H9 (cell line): ENCODE results near the gene CCSER1. TPM values are rescaled to one million over a fixed set of nuclear protein-coding genes. Genes with fewer than 3 reads are reported as not detected.

Source experiments
- DNase-seq: peaks from one replicate; pipeline ENCODE4 v3.0.0-alpha.2; 2017
- H2AFZ ChIP-seq: one replicate; pipeline ENCODE4 v1.6.1; 2013; ENCODE audit warnings: mild to moderate bottlenecking, low read length, control low read depth, moderate library complexity
- H2AK5ac ChIP-seq: 2 replicates; pipeline ENCODE4 v1.6.1; 2013; ENCODE audit warnings: low read length, control low read depth, mixed read lengths; ENCODE audit not compliant: insufficient read length
- H2BK120ac ChIP-seq: one replicate; pipeline ENCODE4 v1.6.1; 2013; ENCODE audit warnings: low read depth, mild to moderate bottlenecking, low read length, control low read depth, inconsistent platforms; ENCODE audit not compliant: poor library complexity, severe bottlenecking
- H2BK12ac ChIP-seq: 2 replicates; pipeline ENCODE4 v1.6.1; 2013; ENCODE audit warnings: low read length, control low read depth, mixed read lengths, low read depth; ENCODE audit not compliant: insufficient read length
- H2BK15ac ChIP-seq: 2 replicates; pipeline ENCODE4 v1.6.1; 2013; ENCODE audit warnings: low read depth, low read length, control low read depth
- H2BK20ac ChIP-seq: one replicate; pipeline ENCODE4 v1.6.1; 2013; ENCODE audit warnings: low read depth, mild to moderate bottlenecking, low read length, control low read depth, inconsistent platforms; ENCODE audit not compliant: poor library complexity, severe bottlenecking
- H2BK5ac ChIP-seq: 2 replicates; pipeline ENCODE4 v1.6.1; 2013; ENCODE audit warnings: low read length, control low read depth, mixed read lengths; ENCODE audit not compliant: insufficient read length
- H3K14ac ChIP-seq: 2 replicates; pipeline ENCODE4 v1.6.1; 2013; ENCODE audit warnings: low read length, control low read depth; ENCODE audit not compliant: insufficient read depth
- H3K18ac ChIP-seq: 2 replicates; pipeline ENCODE4 v1.6.1; 2013; ENCODE audit warnings: low read depth, mild to moderate bottlenecking, mixed read lengths, low read length, control low read depth; ENCODE audit not compliant: insufficient read length
- H3K23ac ChIP-seq: 2 replicates; pipeline ENCODE4 v1.6.1; 2013; ENCODE audit warnings: low read length, control low read depth, mixed read lengths, low read depth; ENCODE audit not compliant: insufficient read length
- H3K23me2 ChIP-seq: 2 replicates; pipeline ENCODE4 v1.6.1; 2013; ENCODE audit warnings: low read depth, mild to moderate bottlenecking, mixed read lengths, low read length, control low read depth; ENCODE audit not compliant: insufficient read length, poor library complexity, severe bottlenecking
- H3K27ac ChIP-seq: 2 replicates; pipeline ENCODE4 v1.5.1; 2013; ENCODE audit warnings: low read length, control low read depth, mixed read lengths, low read depth; ENCODE audit not compliant: insufficient read length
- H3K27me3 ChIP-seq: 2 replicates; pipeline ENCODE4 v1.6.1; 2013; ENCODE audit warnings: low read length, control low read depth, inconsistent platforms; ENCODE audit not compliant: insufficient read depth
- H3K4ac ChIP-seq: 2 replicates; pipeline ENCODE4 v1.6.1; 2013; ENCODE audit warnings: low read depth, mild to moderate bottlenecking, control low read depth, inconsistent platforms, low read length, moderate library complexity
- H3K4me1 ChIP-seq: 2 replicates; pipeline ENCODE4 v1.6.1; 2013; ENCODE audit warnings: low read length, control low read depth, inconsistent platforms; ENCODE audit not compliant: insufficient read depth
- H3K4me2 ChIP-seq: 2 replicates; pipeline ENCODE4 v1.6.1; 2013; ENCODE audit warnings: low read length, control low read depth, mixed read lengths; ENCODE audit not compliant: insufficient read length, insufficient read depth
- H3K56ac ChIP-seq: 2 replicates; pipeline ENCODE4 v1.6.1; 2013; ENCODE audit warnings: low read depth, mild to moderate bottlenecking, mixed read lengths, low read length, control low read depth; ENCODE audit not compliant: insufficient read length
- H3K79me1 ChIP-seq: 2 replicates; pipeline ENCODE4 v1.6.1; 2013; ENCODE audit warnings: low read depth, mild to moderate bottlenecking, moderate library complexity, low read length, control low read depth, inconsistent platforms; ENCODE audit not compliant: insufficient read depth, poor library complexity, severe bottlenecking
- H3K79me2 ChIP-seq: 2 replicates; pipeline ENCODE4 v1.6.1; 2013; ENCODE audit warnings: low read length, control low read depth, inconsistent platforms; ENCODE audit not compliant: insufficient read depth
- H3K9ac ChIP-seq: 2 replicates; pipeline ENCODE4 v1.6.1; 2013; ENCODE audit warnings: low read length, control low read depth, mixed read lengths; ENCODE audit not compliant: insufficient read length; ENCODE audit errors: extremely low read depth
- H3K9me3 ChIP-seq: one replicate; pipeline ENCODE4 v1.6.1; 2013; ENCODE audit warnings: low read depth, low read length, inconsistent platforms; ENCODE audit not compliant: control insufficient read depth
- H3T11ph ChIP-seq: one replicate; pipeline ENCODE4 v1.6.1; 2013; ENCODE audit warnings: mild to moderate bottlenecking, low read length, control low read depth, inconsistent platforms
- H4K20me1 ChIP-seq: one replicate; pipeline ENCODE4 v1.6.1; 2013; ENCODE audit not compliant: control insufficient read depth, insufficient read length, insufficient read depth
- H4K5ac ChIP-seq: 2 replicates; pipeline ENCODE4 v1.6.1; 2013; ENCODE audit warnings: low read depth, mild to moderate bottlenecking, mixed read lengths, low read length, control low read depth; ENCODE audit not compliant: insufficient read length
- H4K8ac ChIP-seq: replicated peaks from 2 replicates; pipeline ENCODE4 v1.6.1; 2013; ENCODE audit warnings: low read length, control low read depth, mixed read lengths, low read depth; ENCODE audit not compliant: insufficient read length
- H4K91ac ChIP-seq: 2 replicates; pipeline ENCODE4 v1.6.1; 2013; ENCODE audit warnings: low read depth, mild to moderate bottlenecking, moderate library complexity, mixed read lengths, low read length, control low read depth; ENCODE audit not compliant: insufficient read length
- H3K27ac Mint-ChIP-seq, 3 experiments: 2 replicates in 2 of 3; 3 replicates in 1 of 3; pipeline ENCODE4 v1.8.0; 2020 to 2021; ENCODE audit warnings: mixed read lengths in 3 of 3, mild to moderate bottlenecking in 1 of 3, moderate library complexity in 1 of 3
- H3K27me3 Mint-ChIP-seq: 2 replicates; pipeline ENCODE4 v1.8.0; 2021; ENCODE audit warnings: low read depth, mild to moderate bottlenecking, moderate library complexity, mixed read lengths
- H3K36me3 Mint-ChIP-seq, 3 experiments: 2 replicates in 2 of 3; 3 replicates in 1 of 3; pipeline ENCODE4 v1.8.0; 2020 to 2021; ENCODE audit warnings: low read depth in 3 of 3, mixed read lengths in 3 of 3; ENCODE audit not compliant: insufficient read depth in 1 of 3
- H3K4me1 Mint-ChIP-seq, 2 experiments: 2 replicates each; pipeline ENCODE4 v1.8.0; 2020; ENCODE audit warnings: mixed read lengths in 2 of 2
- H3K4me3 Mint-ChIP-seq, 2 experiments: 2 replicates in 1 of 2; 3 replicates in 1 of 2; pipeline ENCODE4 v1.8.0; 2020 to 2021; ENCODE audit warnings: mild to moderate bottlenecking in 2 of 2, mixed read lengths in 2 of 2, moderate library complexity in 1 of 2
- H3K9me3 Mint-ChIP-seq, 2 experiments: 2 replicates in 1 of 2; 3 replicates in 1 of 2; pipeline ENCODE4 v1.8.0; 2020; ENCODE audit warnings: mild to moderate bottlenecking in 2 of 2, mixed read lengths in 2 of 2, moderate library complexity in 1 of 2
- WGBS: extraction: QIAGEN DNeasy Blood & Tissue Kit; methylation state at CpG from one replicate; pipeline ENCODE4 v1.1.7; 2013; ENCODE audit warnings: missing lambda C conversion rate, low lambda C conversion rate, mixed read lengths; ENCODE audit not compliant: insufficient read length; ENCODE audit errors: extremely low coverage; 5-methylcytosine and 5-hydroxymethylcytosine counted together
- total RNA-seq: library from RNA; stranded (reverse); gene quantifications from 2 replicates; pipeline ENCODE4 v1.2.1, GENCODE V29; 2021
- TF ChIP-seq, protein P1 (sequence below): fragments of 200-600 bp; sonication (generic); conservative IDR thresholded peaks from 3 replicates; pipeline ENCODE4 v1.8.0; 2021; ENCODE audit warnings: antibody characterized with exemption, mild to moderate bottlenecking

CCSER1 gene
- total RNA-seq, 1 experiment from 2014 or later, result 0.37 TPM

- H2BK12ac ChIP-seq, result no peak overlapping the region
- no peaks in the 10 kb centered on the region for H4K20me1 ChIP-seq
- peaks cover 6 to 7% of the 10 kb centered on the region in 2 experiments for H3K4me1 Mint-ChIP-seq
- no peak overlapping the region for H4K5ac ChIP-seq
- no peak overlapping the region for H2BK15ac ChIP-seq
- no peak overlapping the region for H2BK20ac ChIP-seq
- TF ChIP-seq, protein P1, sequence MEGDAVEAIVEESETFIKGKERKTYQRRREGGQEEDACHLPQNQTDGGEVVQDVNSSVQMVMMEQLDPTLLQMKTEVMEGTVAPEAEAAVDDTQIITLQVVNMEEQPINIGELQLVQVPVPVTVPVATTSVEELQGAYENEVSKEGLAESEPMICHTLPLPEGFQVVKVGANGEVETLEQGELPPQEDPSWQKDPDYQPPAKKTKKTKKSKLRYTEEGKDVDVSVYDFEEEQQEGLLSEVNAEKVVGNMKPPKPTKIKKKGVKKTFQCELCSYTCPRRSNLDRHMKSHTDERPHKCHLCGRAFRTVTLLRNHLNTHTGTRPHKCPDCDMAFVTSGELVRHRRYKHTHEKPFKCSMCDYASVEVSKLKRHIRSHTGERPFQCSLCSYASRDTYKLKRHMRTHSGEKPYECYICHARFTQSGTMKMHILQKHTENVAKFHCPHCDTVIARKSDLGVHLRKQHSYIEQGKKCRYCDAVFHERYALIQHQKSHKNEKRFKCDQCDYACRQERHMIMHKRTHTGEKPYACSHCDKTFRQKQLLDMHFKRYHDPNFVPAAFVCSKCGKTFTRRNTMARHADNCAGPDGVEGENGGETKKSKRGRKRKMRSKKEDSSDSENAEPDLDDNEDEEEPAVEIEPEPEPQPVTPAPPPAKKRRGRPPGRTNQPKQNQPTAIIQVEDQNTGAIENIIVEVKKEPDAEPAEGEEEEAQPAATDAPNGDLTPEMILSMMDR, result no peak
- no peak overlapping the region for H3K14ac ChIP-seq
- no peaks in the 10 kb centered on the region for H3K79me1 ChIP-seq
- H3K4me1 ChIP-seq, result no peaks in the 10 kb centered on the region
- H3K27me3 ChIP-seq, result no peaks in the 10 kb centered on the region
- no peak overlapping the region for H2AK5ac ChIP-seq
- no peak overlapping the region for H3K4me3 Mint-ChIP-seq
- H3K18ac ChIP-seq, result no peak overlapping the region
- no peaks in the 10 kb centered on the region for H3K79me2 ChIP-seq
- H3K36me3 Mint-ChIP-seq, result no peaks in the 10 kb centered on the region
- no peak overlapping the region for H3K23ac ChIP-seq
- H2AFZ ChIP-seq, result no peak overlapping the region
- no CpG with 5 or more reads among the region's 6 CpGs for WGBS
- H3K4me2 ChIP-seq, result no peak overlapping the region
- H3K23me2 ChIP-seq, result no peaks in the 10 kb centered on the region
- H3K4ac ChIP-seq, result no peak overlapping the region
- DNase-seq, result no peak
- no peaks in the 10 kb centered on the region for H3K27me3 Mint-ChIP-seq
- H3K9me3 ChIP-seq, result no peaks in the 10 kb centered on the region
- no peak overlapping the region for H3K27ac ChIP-seq
- H3T11ph ChIP-seq, result no peak overlapping the region
- no peak overlapping the region for H4K91ac ChIP-seq
- no peak overlapping the region for H4K8ac ChIP-seq
- H3K9me3 Mint-ChIP-seq, result no peaks in the 10 kb centered on the region
- no peak overlapping the region for H2BK5ac ChIP-seq
- H3K27ac Mint-ChIP-seq, result no peak overlapping the region
- no peak overlapping the region for H3K9ac ChIP-seq
- no peak overlapping the region for H2BK120ac ChIP-seq
- H3K56ac ChIP-seq, result no peak overlapping the region
Measured at GRCh38 chr4:90943311-90943710, 816.1 kb downstream of the CCSER1 start.
